Activated T-helper 1 cell treated with anti-CD3 and anti-CD28 coated beads, Interleukin-12 subunit alpha, Interleukin-12 subunit beta, Interleukin-2, Interleukin-4 antibody, amounts not matched to agents 30 ng/mL and 10 ng/mL and 1 ng/mL, durations not matched to agents 14 hours and 24 hours and 36 hours (primary cell): ENCODE results near the gene CDKN2B-AS1. TPM values are rescaled to one million over a fixed set of nuclear protein-coding genes. Genes with fewer than 3 reads are reported as not detected.
"Not testable (repeated sequence)": the region's sequence is repeated elsewhere in the genome, so short reads cannot be mapped to it uniquely, and the experiment has no call there.

Source experiments
- DNase-seq: peaks from one replicate; pipeline ENCODE4 v3.0.0; 2021; ENCODE audit warnings: low spot score
- H3K27ac Mint-ChIP-seq: one replicate; pipeline ENCODE4 v1.8.0; 2021; ENCODE audit warnings: mild to moderate bottlenecking, mixed read lengths
- H3K27me3 Mint-ChIP-seq: one replicate; pipeline ENCODE4 v1.8.0; 2022; ENCODE audit warnings: mild to moderate bottlenecking, moderate library complexity, mixed read lengths; ENCODE audit not compliant: insufficient read depth
- H3K36me3 Mint-ChIP-seq: one replicate; pipeline ENCODE4 v1.8.0; 2021; ENCODE audit warnings: low read depth, mixed read lengths
- H3K4me1 Mint-ChIP-seq: one replicate; pipeline ENCODE4 v1.8.0; 2021; ENCODE audit warnings: low read depth, mixed read lengths
- H3K4me3 Mint-ChIP-seq: one replicate; pipeline ENCODE4 v1.8.0; 2021; ENCODE audit warnings: mild to moderate bottlenecking, moderate library complexity, mixed read lengths
- H3K9me3 Mint-ChIP-seq: one replicate; pipeline ENCODE4 v1.8.0; 2021; ENCODE audit warnings: mixed read lengths
- intact Hi-C: fragments of 100-400 bp; cut with micrococcal nuclease; formaldehyde crosslinking; loops from one replicate; pipeline ENCODE4 v1.15.1; 2024
- total RNA-seq: library from RNA; stranded (reverse); gene quantifications from 2 replicates; pipeline ENCODE4 v1.2.3, GENCODE V29; 2022

CDKN2B-AS1 gene
- total RNA-seq, 1 donor from 2014 or later: 1.4 TPM

GRCh38 chr9:22057972-22058371 is 63.4 kb downstream of the CDKN2B-AS1 start:
- H3K4me1 Mint-ChIP-seq: peaks cover 12% of the 10 kb centered on the region
- H3K4me3 Mint-ChIP-seq, intact Hi-C loops: not testable (repeated sequence)

GRCh38 chr9:22060831-22061383 is 66.3 kb downstream of the CDKN2B-AS1 start:
- no peak for DNase-seq
- Mint-ChIP-seq H3K4me3 (no peak overlapping the region), H3K9me3 (peaks cover 3% of the 10 kb centered on the region), H3K27me3 (peaks cover 33% of the 10 kb centered on the region), H3K36me3 (peaks cover 17% of the 10 kb centered on the region), H3K27ac (no peak overlapping the region), H3K4me1 (peaks cover 31% of the 10 kb centered on the region)
- intact Hi-C loops: no loop called here

More at GRCh38 chr9:22057972-22058371, 63.4 kb downstream of the CDKN2B-AS1 start:
- Mint-ChIP-seq H3K27me3 (peaks cover 39% of the 10 kb centered on the region), H3K36me3 (peaks cover 14% of the 10 kb centered on the region)
- not testable (repeated sequence) for DNase-seq, H3K9me3 Mint-ChIP-seq, H3K27ac Mint-ChIP-seq

GRCh38 chr9:22064957-22065356 is 70.4 kb downstream of the CDKN2B-AS1 start:
- peaks cover 17% of the 10 kb centered on the region for H3K36me3 Mint-ChIP-seq
- DNase-seq: no peak
- H3K27ac Mint-ChIP-seq: no peak overlapping the region
- peaks cover 38% of the 10 kb centered on the region for H3K4me1 Mint-ChIP-seq
- peaks cover 4% of the 10 kb centered on the region for H3K9me3 Mint-ChIP-seq
- H3K4me3 Mint-ChIP-seq: peak overlapping the region; percentile 4
- intact Hi-C loops: no loop called here
- H3K27me3 Mint-ChIP-seq: peaks cover 38% of the 10 kb centered on the region

GRCh38 chr9:22065431-22066200 is 71.0 kb downstream of the CDKN2B-AS1 start:
- intact Hi-C loops: no loop called here
- peak overlapping the region; percentile 4 for H3K4me3 Mint-ChIP-seq
- H3K36me3 Mint-ChIP-seq: peaks cover 14% of the 10 kb centered on the region
- peaks cover 4% of the 10 kb centered on the region for H3K9me3 Mint-ChIP-seq
- no peak overlapping the region for H3K27ac Mint-ChIP-seq
- H3K27me3 Mint-ChIP-seq: peaks cover 35% of the 10 kb centered on the region
- no peak for DNase-seq
- H3K4me1 Mint-ChIP-seq: peaks cover 41% of the 10 kb centered on the region

GRCh38 chr9:22067196-22067595 is 72.6 kb downstream of the CDKN2B-AS1 start:
- Mint-ChIP-seq H3K9me3 (peaks cover 4% of the 10 kb centered on the region), H3K36me3 (peaks cover 18% of the 10 kb centered on the region), H3K27ac (no peak overlapping the region), H3K4me3 (no peak overlapping the region), H3K4me1 (peaks cover 57% of the 10 kb centered on the region), H3K27me3 (peaks cover 30% of the 10 kb centered on the region)
- intact Hi-C loops: no loop called here
- no peak for DNase-seq

- DNase-seq: no peak
- Mint-ChIP-seq H3K4me3 (no peak overlapping the region), H3K27me3 (peaks cover 26% of the 10 kb centered on the region), H3K4me1 (peaks cover 63% of the 10 kb centered on the region), H3K36me3 (peaks cover 22% of the 10 kb centered on the region), H3K9me3 (peaks cover 4% of the 10 kb centered on the region), H3K27ac (no peak overlapping the region)
- intact Hi-C loops: no loop called here
Measured at GRCh38 chr9:22068369-22068768, 73.8 kb downstream of the CDKN2B-AS1 start.

- peak overlapping the region; percentile 56 for H3K27ac Mint-ChIP-seq
- intact Hi-C loops: loop anchor here (1.0 to 10.0 kb wide), 3 partner anchors 21 to 1519 kb away; no protein-coding TSS in a partner anchor
- H3K4me3 Mint-ChIP-seq: peak overlapping the region; percentile 4
- H3K4me1 Mint-ChIP-seq: peaks cover 64% of the 10 kb centered on the region
- H3K9me3 Mint-ChIP-seq: peaks cover 4% of the 10 kb centered on the region
- H3K27me3 Mint-ChIP-seq: peaks cover 16% of the 10 kb centered on the region
- H3K36me3 Mint-ChIP-seq: peaks cover 19% of the 10 kb centered on the region
- DNase-seq: no peak
Measured at GRCh38 chr9:22073349-22073748, 78.8 kb downstream of the CDKN2B-AS1 start.

- H3K27ac Mint-ChIP-seq: peak overlapping the region; percentile 35
- H3K4me3 Mint-ChIP-seq: no peak overlapping the region
Measured at GRCh38 chr9:22078081-22078480, 83.5 kb downstream of the CDKN2B-AS1 start.

GRCh38 chr9:22079873-22080341 is 85.3 kb downstream of the CDKN2B-AS1 start:
- H3K4me1 Mint-ChIP-seq: peaks cover 54% of the 10 kb centered on the region
- intact Hi-C loops: loop anchor here (1.0 to 10.0 kb wide), 19 partner anchors 8 to 1871 kb away; partner anchors contain the start of gene CDKN2B
- peaks cover 17% of the 10 kb centered on the region for H3K27me3 Mint-ChIP-seq
- H3K4me3 Mint-ChIP-seq: peak overlapping the region; percentile 56
- peak overlapping the region; percentile 78 for H3K27ac Mint-ChIP-seq
- peaks cover 25% of the 10 kb centered on the region for H3K36me3 Mint-ChIP-seq
- H3K9me3 Mint-ChIP-seq: peaks cover 4% of the 10 kb centered on the region
- DNase-seq: peak; percentile 72

More at GRCh38 chr9:22078081-22078480, 83.5 kb downstream of the CDKN2B-AS1 start:
- H3K36me3 Mint-ChIP-seq: peaks cover 18% of the 10 kb centered on the region
- H3K4me1 Mint-ChIP-seq: peaks cover 67% of the 10 kb centered on the region
- peaks cover 4% of the 10 kb centered on the region for H3K9me3 Mint-ChIP-seq
- DNase-seq: no peak
- intact Hi-C loops: loop anchor here (2.0 to 10.0 kb wide), 4 partner anchors 36 to 1523 kb away; partner anchors contain the start of gene CDKN2B
- peaks cover 6% of the 10 kb centered on the region for H3K27me3 Mint-ChIP-seq

- H3K4me1 Mint-ChIP-seq: peaks cover 28% of the 10 kb centered on the region
- intact Hi-C loops: no loop called here
- no peak overlapping the region for H3K27ac Mint-ChIP-seq
- H3K4me3 Mint-ChIP-seq: no peak overlapping the region
- H3K9me3 Mint-ChIP-seq: peaks cover 4% of the 10 kb centered on the region
- no peak for DNase-seq
- H3K36me3 Mint-ChIP-seq: peaks cover 22% of the 10 kb centered on the region
- H3K27me3 Mint-ChIP-seq: peaks cover 49% of the 10 kb centered on the region
Measured at GRCh38 chr9:22084336-22085035, 89.9 kb downstream of the CDKN2B-AS1 start.

GRCh38 chr9:22088053-22088716 is 93.6 kb downstream of the CDKN2B-AS1 start:
- H3K4me1 Mint-ChIP-seq: peaks cover 11% of the 10 kb centered on the region
- H3K4me3 Mint-ChIP-seq: no peak overlapping the region
- DNase-seq: no peak
- no peaks in the 10 kb centered on the region for H3K9me3 Mint-ChIP-seq
- intact Hi-C loops: no loop called here
- H3K36me3 Mint-ChIP-seq: peaks cover 15% of the 10 kb centered on the region
- H3K27me3 Mint-ChIP-seq: peaks cover 57% of the 10 kb centered on the region
- no peak overlapping the region for H3K27ac Mint-ChIP-seq

- intact Hi-C loops: no loop called here
- Mint-ChIP-seq H3K4me1 (peaks cover 11% of the 10 kb centered on the region), H3K27ac (no peak overlapping the region), H3K9me3 (no peaks in the 10 kb centered on the region), H3K36me3 (peaks cover 13% of the 10 kb centered on the region), H3K27me3 (peaks cover 52% of the 10 kb centered on the region), H3K4me3 (no peak overlapping the region)
- DNase-seq: no peak
Measured at GRCh38 chr9:22088717-22089061, 94.1 kb downstream of the CDKN2B-AS1 start.
